Right lobe of liver (tissue), 6 donors: ENCODE measurements around the gene ARMH2. TPM values are rescaled to one million over a fixed set of nuclear protein-coding genes. Genes with fewer than 3 reads are reported as not detected.
"Not testable (repeated sequence)": the region's sequence is repeated elsewhere in the genome, so short reads cannot be mapped to it uniquely, and the experiment has no call there.

Source experiments
- ATAC-seq, 4 donors: fragments of 200-7000 bp; cut with Tn5 transposase; one replicate each; pipeline ENCODE4 v1.9.1; 2020; ENCODE audit warnings: mild to moderate bottlenecking in 4 of 4, moderate library complexity in 4 of 4
- DNase-seq, 3 donors: peaks; one replicate each; pipeline ENCODE4 v3.0.0-alpha.2; 2020
- H3K27ac ChIP-seq, 3 donors: fragments of 200-600 bp; one replicate each; pipeline ENCODE4 v1.8.0; 2022
- H3K27me3 ChIP-seq, 2 donors: fragments of 200-600 bp; one replicate each; pipeline ENCODE4 v1.8.0; 2022
- H3K36me3 ChIP-seq, 4 donors: fragments of 200-600 bp; sonication (generic) in 1 of 4; one replicate each; pipeline versions ENCODE4 v1.5.1 to v1.8.0; 2017 to 2022; ENCODE audit warnings: control low read depth in 1 of 4
- H3K4me1 ChIP-seq, 4 donors: fragments of 200-600 bp; sonication (generic) in 1 of 4; one replicate each; pipeline versions ENCODE4 v1.5.1 to v1.8.0; 2017 to 2022; ENCODE audit warnings: control low read depth in 1 of 4
- H3K4me3 ChIP-seq, 3 donors: fragments of 200-600 bp; one replicate each; pipeline ENCODE4 v1.8.0; 2022
- H3K9me3 ChIP-seq, 4 donors: fragments of 200-600 bp; sonication (generic) in 1 of 4; one replicate each; pipeline versions ENCODE4 v1.5.1 to v1.8.0; 2017 to 2022; ENCODE audit warnings: control low read depth in 1 of 4
- POLR2A ChIP-seq: fragments of 450-650 bp; IDR thresholded peaks from one replicate; pipeline ENCODE4 v1.6.1; 2017; ENCODE audit warnings: antibody characterized with exemption, mild to moderate bottlenecking
- whole genome bisulfite sequencing: methylation state at CpG from one replicate; pipeline ENCODE4 v1.1.6; 2018; ENCODE audit warnings: low coverage, low lambda C conversion rate; ENCODE audit not compliant: insufficient coverage; ENCODE audit errors: missing lambda C conversion rate; 5-methylcytosine and 5-hydroxymethylcytosine counted together
- intact Hi-C, 2 donors: fragments of 100-400 bp; cut with DNase I; formaldehyde crosslinking; loops; one replicate each; pipeline versions ENCODE4 v1.11.2 to v1.14.1; 2022
- total RNA-seq, 6 experiments: library from RNA; depleted of rRNA in 2 of 6; stranded (reverse); fragments of >200 nt in 2 of 6; fragmentation: NEBNext Ultra II Directional in 3 of 6; extraction: Animal tissue kit (Norgen Biotek cat#: 25700) in 3 of 6; gene quantifications; one replicate each; pipeline versions ENCODE4 v1.1.0 to v1.2.4, GENCODE V29; 2016 to 2023
- TF ChIP-seq, protein P1 (sequence below), 4 donors: fragments of 200-600 bp in 3 of 4; fragments of 450-650 bp in 1 of 4; IDR thresholded peaks; one replicate each; pipeline versions ENCODE4 v1.5.1 to v1.8.0; 2016 to 2022; ENCODE audit warnings: antibody characterized with exemption in 4 of 4, mild to moderate bottlenecking in 2 of 4
- donor health status: DM: no; HTN: yes; CAD: no.
- donor health status: DM: no; HTN: no; CAD: no.
- donor health status: DM: no; HTN: no; CAD: no.
- donor health status: DM: no; HTN: yes; CAD: no.
- donor health status: DM: no; HTN: yes; CAD: no.

ARMH2 gene
- total RNA-seq, 6 experiments from 2014 or later: not detected

DNA sequence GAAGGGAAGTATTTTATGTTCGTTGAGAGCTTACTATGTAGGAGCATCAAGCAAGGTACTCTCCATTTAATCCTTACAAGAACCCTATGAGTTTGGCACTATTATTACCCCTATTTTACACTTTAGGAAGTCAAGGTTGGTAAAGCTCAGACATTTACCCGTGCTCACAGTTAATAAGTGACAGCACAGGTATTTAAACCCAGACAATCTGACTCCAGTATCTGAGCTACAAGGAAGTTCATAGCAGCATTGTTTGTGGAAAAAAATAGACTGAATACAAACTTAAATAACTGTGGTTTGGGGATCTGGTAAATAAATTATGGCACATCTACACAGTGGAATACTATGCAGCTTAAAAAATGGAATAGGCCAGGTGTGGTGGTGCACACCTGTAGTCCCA is 45.2 kb downstream of the ARMH2 start:
- Histone ChIP-seq H3K27me3 (no peaks in the 10 kb centered on the region), H3K4me1 (no peaks in the 10 kb centered on the region), H3K9me3 (no peaks in the 10 kb centered on the region), H3K36me3 (no peaks in the 10 kb centered on the region), H3K4me3 (no peak overlapping the region), H3K27ac (no peak overlapping the region)
- intact Hi-C loops: no loop called here
- no peak for ATAC-seq
- WGBS: 57% methylated on average over 2 of the region's 2 CpGs
- TF ChIP-seq, protein P1, sequence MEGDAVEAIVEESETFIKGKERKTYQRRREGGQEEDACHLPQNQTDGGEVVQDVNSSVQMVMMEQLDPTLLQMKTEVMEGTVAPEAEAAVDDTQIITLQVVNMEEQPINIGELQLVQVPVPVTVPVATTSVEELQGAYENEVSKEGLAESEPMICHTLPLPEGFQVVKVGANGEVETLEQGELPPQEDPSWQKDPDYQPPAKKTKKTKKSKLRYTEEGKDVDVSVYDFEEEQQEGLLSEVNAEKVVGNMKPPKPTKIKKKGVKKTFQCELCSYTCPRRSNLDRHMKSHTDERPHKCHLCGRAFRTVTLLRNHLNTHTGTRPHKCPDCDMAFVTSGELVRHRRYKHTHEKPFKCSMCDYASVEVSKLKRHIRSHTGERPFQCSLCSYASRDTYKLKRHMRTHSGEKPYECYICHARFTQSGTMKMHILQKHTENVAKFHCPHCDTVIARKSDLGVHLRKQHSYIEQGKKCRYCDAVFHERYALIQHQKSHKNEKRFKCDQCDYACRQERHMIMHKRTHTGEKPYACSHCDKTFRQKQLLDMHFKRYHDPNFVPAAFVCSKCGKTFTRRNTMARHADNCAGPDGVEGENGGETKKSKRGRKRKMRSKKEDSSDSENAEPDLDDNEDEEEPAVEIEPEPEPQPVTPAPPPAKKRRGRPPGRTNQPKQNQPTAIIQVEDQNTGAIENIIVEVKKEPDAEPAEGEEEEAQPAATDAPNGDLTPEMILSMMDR (IDR thresholded peaks at IDR 0.05): no peak
- TF ChIP-seq POLR2A: no peak
- no peak for DNase-seq

DNA sequence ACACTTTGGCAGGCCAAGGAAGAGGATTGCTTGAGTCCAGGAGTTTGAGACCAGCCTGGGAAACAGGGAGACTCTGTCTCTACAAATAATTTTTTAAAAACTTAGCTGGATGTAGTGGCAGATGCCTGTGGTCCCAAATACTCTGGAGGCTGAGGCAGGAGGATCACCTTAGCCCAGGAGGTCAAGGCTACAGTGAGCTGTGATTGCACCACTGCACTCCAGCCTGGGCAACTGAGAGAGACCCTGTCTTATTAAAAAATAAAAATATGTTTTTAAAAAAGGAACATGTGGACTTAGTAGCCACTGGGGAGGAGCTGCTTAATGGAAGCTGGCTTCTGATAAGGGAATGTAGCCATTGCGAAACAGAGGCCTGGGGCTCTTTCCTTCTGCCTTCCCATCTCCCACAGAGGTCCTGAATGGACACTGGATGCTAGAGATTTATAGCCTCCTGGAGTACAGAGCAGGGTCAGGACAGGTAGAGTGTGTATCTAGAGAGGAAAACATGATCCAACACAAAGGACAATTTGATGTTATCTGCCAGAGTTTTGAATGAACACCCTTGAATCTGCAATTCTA is 45.7 kb downstream of the ARMH2 start:
- Histone ChIP-seq H3K36me3 (no peaks in the 10 kb centered on the region), H3K9me3 (no peaks in the 10 kb centered on the region), H3K4me1 (no peaks in the 10 kb centered on the region), H3K27ac (no peak overlapping the region), H3K27me3 (no peaks in the 10 kb centered on the region), H3K4me3 (no peak overlapping the region)
- 55% methylated on average over 1 of the region's 1 CpG for WGBS
- DNase-seq (no peak), ATAC-seq (no peak)
- TF ChIP-seq, protein P1 (IDR thresholded peaks at IDR 0.05): no peak
- no peak for TF ChIP-seq POLR2A
- intact Hi-C loops: no loop called here

DNA sequence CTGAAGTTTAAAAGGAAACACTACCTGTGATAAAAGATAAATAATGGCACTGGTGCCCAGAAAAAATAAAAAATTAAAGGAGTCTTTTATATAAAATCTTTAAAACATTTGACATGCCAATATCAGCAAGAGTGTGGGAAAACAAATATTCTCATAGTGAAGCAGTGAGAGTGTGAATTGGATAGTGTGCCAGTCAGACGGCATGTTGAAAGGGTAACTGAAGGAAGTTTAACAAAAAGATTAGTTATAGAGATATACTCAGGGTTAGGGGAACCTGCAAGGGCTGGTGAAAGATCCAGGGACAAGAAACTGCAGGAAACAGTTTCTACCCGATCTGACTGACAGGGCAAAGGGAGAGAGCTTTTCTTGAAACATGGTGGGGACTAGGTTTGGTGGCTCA is 46.2 kb downstream of the ARMH2 start:
- ATAC-seq: no peak
- H3K27ac ChIP-seq: no peak overlapping the region

DNA sequence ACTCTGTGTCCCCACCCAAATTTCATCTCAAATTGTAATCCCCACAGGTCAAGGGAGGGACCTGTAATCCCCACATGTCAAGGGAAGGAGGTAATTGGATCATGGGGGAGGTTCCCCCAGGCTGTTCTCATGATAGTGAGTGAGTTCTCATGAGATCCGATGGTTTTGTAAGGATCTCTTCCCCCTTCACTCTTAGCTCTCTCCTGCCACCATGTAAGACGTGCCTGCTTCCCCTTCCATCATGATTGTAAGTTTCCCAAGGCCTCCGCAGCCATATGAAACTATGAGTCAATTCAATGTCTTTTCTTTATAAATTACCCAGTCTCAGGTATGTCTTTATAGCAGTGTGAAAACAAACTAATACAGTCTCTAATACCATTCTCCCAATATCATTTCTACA is 47.8 kb downstream of the ARMH2 start:
- intact Hi-C loops, H3K4me3 ChIP-seq, H3K9me3 ChIP-seq, DNase-seq, H3K4me1 ChIP-seq, H3K27ac ChIP-seq, H3K27me3 ChIP-seq, H3K36me3 ChIP-seq, ATAC-seq: not testable (repeated sequence)
- whole genome bisulfite sequencing: 81% methylated on average over 3 of the region's 3 CpGs

More for the DNA sequence above, 46.2 kb downstream of the ARMH2 start:
- Histone ChIP-seq H3K4me3 (no peak overlapping the region), H3K9me3 (no peaks in the 10 kb centered on the region), H3K4me1 (no peaks in the 10 kb centered on the region), H3K27me3 (no peaks in the 10 kb centered on the region), H3K36me3 (no peaks in the 10 kb centered on the region)
- TF ChIP-seq, protein P1 (IDR thresholded peaks at IDR 0.05): no peak
- TF ChIP-seq POLR2A: no peak
- WGBS: 54% methylated on average over 2 of the region's 2 CpGs
- intact Hi-C loops: no loop called here
- DNase-seq: no peak

DNA sequence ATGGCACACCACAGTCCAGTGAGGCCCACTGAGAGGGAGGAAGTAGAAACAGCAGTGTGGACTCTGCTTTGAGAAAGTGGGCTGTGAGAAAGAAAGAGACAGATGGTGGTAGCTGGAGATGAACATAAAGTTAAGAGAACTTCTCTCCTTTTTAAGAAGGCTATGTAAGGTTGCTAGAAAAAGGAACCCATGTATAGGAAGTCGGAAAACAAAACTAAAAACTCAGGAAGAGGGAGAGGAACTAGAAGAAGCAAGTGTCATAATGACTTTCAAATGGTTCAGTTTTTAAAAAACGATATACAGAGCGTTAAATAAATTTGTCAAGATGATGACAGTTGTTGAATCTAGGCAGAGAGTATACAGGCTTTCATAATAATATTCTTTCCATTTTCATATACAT is 49.4 kb downstream of the ARMH2 start:
- Histone ChIP-seq H3K27ac (no peak overlapping the region), H3K4me3 (no peak overlapping the region), H3K36me3 (no peaks in the 10 kb centered on the region), H3K27me3 (no peaks in the 10 kb centered on the region), H3K4me1 (no peaks in the 10 kb centered on the region), H3K9me3 (no peaks in the 10 kb centered on the region)
- no peak for TF ChIP-seq POLR2A
- TF ChIP-seq, protein P1 (IDR thresholded peaks at IDR 0.05): no peak
- ATAC-seq (peak in 2 of 4 donors; percentile 18 to 55), DNase-seq (no peak)
- intact Hi-C loops: no loop called here
- 37% methylated on average over 3 of the region's 3 CpGs for WGBS

Other genes starting within 250 kb of the ARMH2 start
- under 1 TPM in 1 of 6 experiments, not detected in 5; 0.02 TPM for gene KIAA0319, start 152.7 kb downstream of the ARMH2 start, total RNA-seq
- 10 to 100 TPM; 20.4 to 33.2 (median 24.0) TPM for gene TDP2, start 132.0 kb downstream of the ARMH2 start, total RNA-seq
- gene ACOT13, start 131.8 kb downstream of the ARMH2 start, total RNA-seq: 10 to 100 TPM; 14.0 to 53.6 (median 43.4) TPM
- 10 to 100 TPM; 31.1 to 58.3 (median 48.7) TPM for gene C6orf62, start 79.8 kb downstream of the ARMH2 start, total RNA-seq
- 10 to 100 TPM in 2 of 6 experiments, 1 to 10 TPM in 4; 7.7 to 19.0 (median 8.3) TPM for gene GMNN, start 24.0 kb downstream of the ARMH2 start, total RNA-seq
- 1 to 10 TPM; 1.8 to 4.6 (median 3.5) TPM for gene RIPOR2, start 137.0 kb upstream of the ARMH2 start, total RNA-seq